Epithelial cell of proximal tubule (primary cell): Measurements from ENCODE around the gene DGKI. TPM values are rescaled to one million over a fixed set of nuclear protein-coding genes. Genes with fewer than 3 reads are reported as not detected.
A peak's percentile ranks its signal among the peaks of the same experiment; 100 is the strongest.

Source experiments
- DNase-seq: peaks from one replicate; pipeline ENCODE4 v3.0.0-alpha.2; 2011; ENCODE audit warnings: low read depth
- H3K4me3 ChIP-seq: 2 replicates; pipeline ENCODE4 v1.5.1; 2011; ENCODE audit warnings: low read depth, mild to moderate bottlenecking, low read length
- total RNA-seq: library from RNA; depleted of rRNA; stranded (reverse); fragments of >200 nt; gene quantifications from 2 replicates; pipeline ENCODE4 v1.2.3, GENCODE V29; 2015
- TF ChIP-seq, protein P1 (sequence below): conservative IDR thresholded peaks from 2 replicates; pipeline ENCODE4 v1.5.1; 2012; ENCODE audit warnings: low read depth, mild to moderate bottlenecking, low read length

DGKI gene
- total RNA-seq, 1 donor from 2014 or later: 0.69 TPM

DNA sequence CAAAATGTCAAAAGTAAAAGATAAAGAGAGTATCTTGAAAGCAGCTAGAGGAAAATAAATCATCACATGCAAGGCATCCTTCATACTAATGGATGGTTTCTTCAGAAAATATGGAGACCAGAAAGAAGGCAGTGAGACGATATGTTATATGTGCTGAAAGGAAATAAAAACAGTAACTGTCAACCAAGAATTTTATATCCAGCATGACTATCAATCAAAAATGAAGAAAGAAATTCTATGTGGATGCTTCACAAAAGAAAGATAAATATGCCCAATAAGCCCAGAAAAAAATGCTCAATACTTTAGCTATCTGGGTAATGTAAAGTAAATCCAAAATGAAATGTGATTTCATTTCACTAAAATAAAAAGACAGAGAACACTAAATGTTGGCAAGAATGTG, 142.1 kb downstream of the DGKI start:
- H3K4me3 ChIP-seq: no peak overlapping the region
- TF ChIP-seq, protein P1, sequence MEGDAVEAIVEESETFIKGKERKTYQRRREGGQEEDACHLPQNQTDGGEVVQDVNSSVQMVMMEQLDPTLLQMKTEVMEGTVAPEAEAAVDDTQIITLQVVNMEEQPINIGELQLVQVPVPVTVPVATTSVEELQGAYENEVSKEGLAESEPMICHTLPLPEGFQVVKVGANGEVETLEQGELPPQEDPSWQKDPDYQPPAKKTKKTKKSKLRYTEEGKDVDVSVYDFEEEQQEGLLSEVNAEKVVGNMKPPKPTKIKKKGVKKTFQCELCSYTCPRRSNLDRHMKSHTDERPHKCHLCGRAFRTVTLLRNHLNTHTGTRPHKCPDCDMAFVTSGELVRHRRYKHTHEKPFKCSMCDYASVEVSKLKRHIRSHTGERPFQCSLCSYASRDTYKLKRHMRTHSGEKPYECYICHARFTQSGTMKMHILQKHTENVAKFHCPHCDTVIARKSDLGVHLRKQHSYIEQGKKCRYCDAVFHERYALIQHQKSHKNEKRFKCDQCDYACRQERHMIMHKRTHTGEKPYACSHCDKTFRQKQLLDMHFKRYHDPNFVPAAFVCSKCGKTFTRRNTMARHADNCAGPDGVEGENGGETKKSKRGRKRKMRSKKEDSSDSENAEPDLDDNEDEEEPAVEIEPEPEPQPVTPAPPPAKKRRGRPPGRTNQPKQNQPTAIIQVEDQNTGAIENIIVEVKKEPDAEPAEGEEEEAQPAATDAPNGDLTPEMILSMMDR: no peak
- DNase-seq: no peak

DNA sequence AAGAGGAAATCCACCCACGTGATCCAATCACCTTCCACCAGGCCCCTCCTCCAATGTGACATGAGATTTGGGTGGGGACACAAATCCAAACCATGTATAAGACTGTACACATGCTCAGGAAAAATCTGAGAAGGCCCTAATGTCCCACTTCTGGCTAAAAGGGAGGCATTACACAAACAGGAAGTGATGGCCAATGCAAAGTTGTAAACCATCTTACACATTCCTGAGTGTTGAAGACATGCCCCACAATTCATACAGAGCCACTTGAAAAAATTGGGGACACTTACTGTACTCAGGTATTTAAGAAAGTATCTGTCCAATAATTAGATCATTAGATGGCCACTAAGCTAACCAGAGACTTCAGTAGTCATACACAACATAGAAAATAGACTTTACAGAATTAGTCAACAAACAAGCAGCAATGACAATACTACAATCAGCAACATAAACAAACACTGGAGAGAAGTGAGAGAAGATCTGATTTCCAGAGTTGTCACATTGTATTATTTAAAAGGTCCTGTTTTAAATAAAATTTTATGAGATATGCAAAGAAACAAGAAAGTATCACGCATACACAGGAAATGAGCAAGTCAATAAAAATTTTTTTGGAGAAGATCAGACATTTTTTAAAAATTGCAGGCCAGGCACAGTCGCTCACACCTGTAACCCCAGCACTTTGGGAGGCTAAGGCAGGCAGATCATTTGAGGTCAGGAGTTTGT, 143.3 kb downstream of the DGKI start:
- TF ChIP-seq, protein P1: no peak
- no peak overlapping the region for H3K4me3 ChIP-seq
- no peak for DNase-seq

DNA sequence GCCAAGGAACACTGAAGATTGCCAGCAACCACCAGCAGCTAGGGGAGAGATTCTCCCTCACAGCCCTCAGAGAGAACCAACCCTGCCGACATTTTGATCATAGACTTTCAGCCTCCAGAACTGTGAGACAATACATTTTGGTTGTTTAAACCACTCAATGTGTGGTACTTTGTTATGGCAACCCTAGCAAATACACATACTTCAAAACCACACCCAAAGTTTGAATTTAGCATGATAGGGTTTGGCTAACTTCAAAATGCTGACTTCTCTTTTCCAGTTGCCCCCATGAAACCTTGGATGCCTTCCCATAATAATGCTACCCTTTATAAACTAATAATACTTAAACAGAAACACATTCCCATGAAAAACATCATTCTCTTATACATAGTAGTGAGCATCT, 149.8 kb downstream of the DGKI start:
- TF ChIP-seq, protein P1: no peak

DNA sequence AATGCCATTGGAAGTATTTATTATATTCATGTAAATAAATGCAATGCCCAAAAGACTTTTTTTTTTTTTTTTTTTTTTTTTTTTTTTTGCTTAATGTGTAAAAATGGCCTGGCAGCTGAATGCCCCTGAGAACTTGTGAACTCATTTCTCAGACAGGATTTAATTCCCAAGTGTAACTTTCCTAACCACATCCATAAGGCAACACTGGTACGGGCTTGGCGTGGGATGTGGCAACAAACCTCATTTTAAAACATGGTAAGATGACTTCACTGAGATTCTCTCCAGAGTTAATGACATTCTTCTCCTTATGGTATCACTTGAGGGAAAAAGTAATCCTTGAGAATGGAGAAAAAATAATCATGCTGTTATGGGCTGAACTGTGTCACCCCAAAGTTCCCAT, 150.4 kb downstream of the DGKI start:
- H3K4me3 ChIP-seq: no peak overlapping the region
- no peak for DNase-seq
- TF ChIP-seq, protein P1: no peak

More for the DNA sequence above, 149.8 kb downstream of the DGKI start:
- no peak overlapping the region for H3K4me3 ChIP-seq
- no peak for DNase-seq

DNA sequence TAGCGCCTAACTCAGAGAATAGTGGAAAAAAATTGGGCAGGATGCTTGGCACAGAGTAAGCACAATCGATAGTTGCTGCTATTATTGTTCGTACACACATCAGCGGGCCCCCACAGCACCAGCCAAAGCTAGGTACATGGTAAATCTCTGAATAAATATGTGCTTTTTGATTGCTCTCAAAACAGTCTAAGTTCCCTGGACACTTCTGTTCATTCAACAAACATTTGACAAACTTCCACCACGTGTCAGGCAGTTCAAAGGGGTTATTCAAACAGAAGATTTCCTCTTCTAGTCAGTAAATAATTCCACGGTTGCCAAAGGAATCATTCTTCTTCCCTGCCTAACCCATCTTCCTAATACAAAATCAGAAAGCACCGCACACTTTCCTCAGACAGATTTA, 150.8 kb downstream of the DGKI start:
- TF ChIP-seq, protein P1: no peak
- no peak for DNase-seq
- no peak overlapping the region for H3K4me3 ChIP-seq

DNA sequence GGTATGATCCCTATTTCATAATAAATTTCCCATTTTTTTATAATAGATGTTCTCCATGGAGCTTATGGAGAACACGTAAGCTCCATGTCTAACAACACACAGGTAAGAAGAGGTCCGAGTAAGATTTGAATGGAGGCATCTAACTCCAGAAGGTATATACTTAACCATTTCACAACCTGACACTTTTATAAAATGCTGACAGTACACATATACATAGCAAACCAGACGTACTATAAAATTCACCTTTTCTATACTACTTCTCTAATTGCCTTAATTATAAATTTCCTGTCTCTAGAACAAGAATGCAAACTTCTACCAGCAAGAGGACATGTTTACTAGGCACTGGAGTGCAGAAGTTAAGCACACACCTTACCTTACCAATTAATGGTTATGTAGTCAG, 151.3 kb downstream of the DGKI start:
- no peak for DNase-seq
- H3K4me3 ChIP-seq: no peak overlapping the region
- TF ChIP-seq, protein P1: no peak

DNA sequence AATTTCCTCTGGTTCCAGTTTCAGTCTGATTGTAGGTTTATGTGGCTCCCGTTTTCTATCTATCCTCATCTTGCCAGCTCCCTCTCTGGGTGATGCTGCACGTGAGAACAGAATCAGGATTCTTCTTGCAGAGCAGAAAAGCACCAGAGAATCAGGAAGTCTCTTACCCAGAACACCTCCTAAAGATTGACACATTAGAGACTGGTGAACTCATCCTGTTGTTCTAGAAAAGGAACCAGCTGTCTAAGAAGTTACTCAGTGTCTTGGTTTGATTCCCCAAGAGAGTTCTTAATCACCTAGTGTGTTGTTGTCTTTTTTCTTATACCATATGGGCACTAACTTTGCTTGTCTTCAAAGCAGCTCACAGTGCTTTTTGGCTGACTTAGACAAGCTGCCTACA, 152.4 kb downstream of the DGKI start:
- TF ChIP-seq, protein P1: no peak
- H3K4me3 ChIP-seq: no peak overlapping the region
- peak; percentile 29 for DNase-seq
